Naive thymus-derived CD4-positive, alpha-beta T cell (primary cell): ENCODE measurements around the gene B4GAT1. TPM values are rescaled to one million over a fixed set of nuclear protein-coding genes. Genes with fewer than 3 reads are reported as not detected.

Experiments used
- ATAC-seq: fragments of 150-1000 bp; cut with Tn5 transposase; 2 replicates; pipeline ENCODE4 v1.10.0; 2021; ENCODE audit warnings: mild to moderate bottlenecking, moderate library complexity
- CTCF ChIA-PET: fragments of 350-600 bp; sonication (Branson Sonifier 250); formaldehyde crosslinking; loops from one replicate; lab custom pipeline; 2021; ENCODE audit warnings: antibody characterized with exemption; lab: Charles Lee
- POLR2A ChIA-PET: fragments of 350-600 bp; sonication (Branson Sonifier 250); formaldehyde crosslinking; loops from one replicate; lab custom pipeline; 2021; ENCODE audit warnings: antibody characterized with exemption, inconsistent platforms; lab: Charles Lee
- DNase-seq, 9 donors: peaks; one replicate each; pipeline versions ENCODE4 v3.0.0 to v3.0.0-alpha.2; 2020 to 2022; ENCODE audit warnings: mixed read lengths in 1 of 9
- H3K27ac ChIP-seq: one replicate; pipeline ENCODE4 v1.7.0; 2013; ENCODE audit warnings: mild to moderate bottlenecking, low read depth, low read length, moderate library complexity
- H3K27me3 ChIP-seq, 2 donors: one replicate each; pipeline ENCODE4 v1.7.0; 2013; ENCODE audit warnings: low read length in 2 of 2, mild to moderate bottlenecking in 2 of 2, moderate library complexity in 2 of 2; ENCODE audit not compliant: control insufficient read depth in 2 of 2, insufficient read depth in 2 of 2
- H3K36me3 ChIP-seq, 3 experiments: 1 replicate in 2 of 3; 2 replicates in 1 of 3; pipeline ENCODE4 v1.7.0; 2013; ENCODE audit warnings: low read length in 3 of 3, mild to moderate bottlenecking in 3 of 3, moderate library complexity in 1 of 3; ENCODE audit not compliant: insufficient read depth in 3 of 3, control insufficient read depth in 2 of 3
- H3K4me1 ChIP-seq, 2 donors: one replicate each; pipeline ENCODE4 v1.7.0; 2013; ENCODE audit warnings: low read length in 2 of 2, mild to moderate bottlenecking in 2 of 2, moderate library complexity in 1 of 2; ENCODE audit not compliant: control insufficient read depth in 2 of 2, insufficient read depth in 2 of 2
- H3K4me3 ChIP-seq: 2 replicates; pipeline ENCODE4 v1.7.0; 2013; ENCODE audit warnings: mild to moderate bottlenecking, low read length
- H3K9me3 ChIP-seq, 3 experiments: 1 replicate in 2 of 3; 2 replicates in 1 of 3; pipeline ENCODE4 v1.7.0; 2013; ENCODE audit warnings: low read length in 3 of 3; ENCODE audit not compliant: control insufficient read depth in 2 of 3
- H3K27ac Mint-ChIP-seq, 9 donors: one replicate each; pipeline ENCODE4 v1.8.0; 2020 to 2022; ENCODE audit warnings: mixed read lengths in 9 of 9, mild to moderate bottlenecking in 8 of 9, moderate library complexity in 5 of 9, inconsistent platforms in 2 of 9
- H3K27me3 Mint-ChIP-seq, 5 donors: one replicate each; pipeline ENCODE4 v1.8.0; 2021 to 2022; ENCODE audit warnings: mixed read lengths in 5 of 5, mild to moderate bottlenecking in 1 of 5
- H3K36me3 Mint-ChIP-seq, 5 donors: one replicate each; pipeline ENCODE4 v1.8.0; 2020 to 2022; ENCODE audit warnings: mixed read lengths in 5 of 5, mild to moderate bottlenecking in 3 of 5, inconsistent platforms in 1 of 5
- H3K4me1 Mint-ChIP-seq, 7 donors: one replicate each; pipeline ENCODE4 v1.8.0; 2020 to 2022; ENCODE audit warnings: mixed read lengths in 7 of 7, mild to moderate bottlenecking in 3 of 7, inconsistent platforms in 1 of 7
- H3K4me3 Mint-ChIP-seq, 10 donors: one replicate each; pipeline ENCODE4 v1.8.0; 2020 to 2022; ENCODE audit warnings: mild to moderate bottlenecking in 10 of 10, mixed read lengths in 10 of 10, moderate library complexity in 6 of 10, inconsistent platforms in 2 of 10
- H3K9me3 Mint-ChIP-seq, 11 donors: one replicate each; pipeline ENCODE4 v1.8.0; 2020 to 2022; ENCODE audit warnings: mixed read lengths in 11 of 11, mild to moderate bottlenecking in 4 of 11, inconsistent platforms in 1 of 11, moderate library complexity in 1 of 11
- intact Hi-C, 2 donors: fragments of 100-400 bp; cut with micrococcal nuclease; formaldehyde crosslinking; loops; one replicate each; pipeline ENCODE4 v1.15.1; 2023
- polyA plus RNA-seq, 2 donors: library from polyadenylated mRNA; unstranded; fragments of 300-500 nt; fragmentation: Illumina TruSeq; gene quantifications; one replicate each; pipeline ENCODE4 v1.2.3, GENCODE V29; 2021
- total RNA-seq, 6 experiments: library from RNA in 5 of 6; stranded (reverse) in 5 of 6; gene quantifications; 1 replicate in 5 of 6; 2 replicates in 1 of 6; pipeline ENCODE4 v1.2.3 and lab custom pipeline; 2021 to 2026

Gene B4GAT1
- total RNA-seq (10 to 100 TPM in 2 of 5 experiments, 1 to 10 TPM in 3; 2.2 to 11.8 (median 7.6) TPM), polyA plus RNA-seq (10 to 100 TPM; 13.5 to 18.2 TPM), total RNA-seq (lab: John Stamatoyannopoulos, UW) (3.2 reads per million, percentile 17 among the genes with 10 or more reads in this experiment)

- CTCF ChIA-PET = interaction anchor here (1.2 kb wide), 1 partner anchor 16 kb away, joined by 3 read pairs; no protein-coding TSS in a partner anchor
- Mint-ChIP-seq H3K27me3 (peaks cover 0 to 4% (median 0%) of the 10 kb centered on the region in 5 donors), H3K9me3 (peaks cover 0 to 10% (median 0%) of the 10 kb centered on the region in 11 donors), H3K36me3 (peaks cover 0 to 11% (median 6%) of the 10 kb centered on the region in 5 donors), H3K4me3 (peak within 1 kb of the TSS; percentile 93 to 98 (median 96)), H3K27ac (peak within 1 kb of the TSS; percentile 96 to 100 (median 99)), H3K4me1 (peaks cover 22 to 66% (median 53%) of the 10 kb centered on the region in 7 donors)
- POLR2A ChIA-PET = interaction anchor here (0.6 to 7.8 kb wide), 14 partner anchors 12 to 59 kb away, joined by 3 to 68 read pairs (median 4); partner anchors contain the start of genes CD248, RIN1, SLC29A2 and YIF1A
- Histone ChIP-seq H3K27me3 (no peaks in the 10 kb centered on the region), H3K4me3 (peak within 1 kb of the TSS; percentile 93), H3K27ac (peak within 1 kb of the TSS; percentile 92), H3K4me1 (peaks cover 30 to 36% of the 10 kb centered on the region in 2 donors), H3K9me3 (no peaks in the 10 kb centered on the region), H3K36me3 (peaks cover 0 to 11% (median 0%) of the 10 kb centered on the region in 3 experiments)
- ATAC-seq = peak; percentile 49
- DNase-seq = peak; percentile 56 to 87 (median 84)
- intact Hi-C loops = loop anchor here (1.0 to 5.0 kb wide), 4 partner anchors 39 to 119 kb away; partner anchors contain the start of genes PELI3 (in 1 of the 2) and RAB1B (in 1 of the 2)
Measured at GRCh38 chr11:66347425-66348276, at the start of gene B4GAT1. Gene B4GAT1 (minus strand): TSS chr11:66347629. CDS start chr11:66347545, 84 bp downstream.

- intact Hi-C loops = no loop called here
Measured at GRCh38 chr11:66393954-66394353, 46.5 kb upstream of the B4GAT1 start.

GRCh38 chr11:66391322-66391721 lies 43.9 kb upstream of the B4GAT1 start:
- Histone ChIP-seq H3K4me1 (peaks cover 1 to 4% of the 10 kb centered on the region in 2 donors), H3K27me3 (no peaks in the 10 kb centered on the region), H3K27ac (no peak overlapping the region), H3K4me3 (no peak overlapping the region), H3K36me3 (no peaks in the 10 kb centered on the region), H3K9me3 (no peaks in the 10 kb centered on the region)
- Mint-ChIP-seq H3K4me1 (peaks cover 0 to 8% (median 2%) of the 10 kb centered on the region in 7 donors), H3K36me3 (no peaks in the 10 kb centered on the region), H3K4me3 (no peak overlapping the region), H3K9me3 (no peaks in the 10 kb centered on the region), H3K27ac (no peak overlapping the region), H3K27me3 (peaks cover 0 to 12% (median 7%) of the 10 kb centered on the region in 5 donors)
- CTCF ChIA-PET = interaction anchor here (3.8 kb wide), 1 partner anchor 80 kb away, joined by 58 read pairs; no protein-coding TSS in a partner anchor
- POLR2A ChIA-PET = interaction anchor here (1.0 kb wide), 1 partner anchor 79 kb away, joined by 3 read pairs; no protein-coding TSS in a partner anchor
- intact Hi-C loops = no loop called here
- no peak for DNase-seq
- no peak for ATAC-seq

More at GRCh38 chr11:66393954-66394353, 46.5 kb upstream of the B4GAT1 start:
- Histone ChIP-seq H3K27me3 (no peaks in the 10 kb centered on the region), H3K4me3 (no peak overlapping the region), H3K4me1 (no peaks in the 10 kb centered on the region), H3K36me3 (no peaks in the 10 kb centered on the region), H3K9me3 (no peaks in the 10 kb centered on the region), H3K27ac (no peak overlapping the region)
- Mint-ChIP-seq H3K4me3 (no peak overlapping the region), H3K27ac (no peak overlapping the region), H3K9me3 (no peaks in the 10 kb centered on the region), H3K4me1 (peaks cover 0 to 3% (median 0%) of the 10 kb centered on the region in 7 donors), H3K36me3 (no peaks in the 10 kb centered on the region), H3K27me3 (peaks cover 0 to 12% (median 6%) of the 10 kb centered on the region in 5 donors)
- no peak for ATAC-seq
- POLR2A ChIA-PET = no interaction called here
- CTCF ChIA-PET = no interaction called here
- no peak for DNase-seq

- H3K4me3 ChIP-seq = no peak overlapping the region
- intact Hi-C loops = loop anchor here (1.0 to 5.0 kb wide), 7 partner anchors 42 to 167 kb away; partner anchors contain the start of genes BRMS1 (in 2 of the 2), B4GAT1 (in 1 of the 2) and MRPL11 (in 1 of the 2)
- ATAC-seq (peak; percentile 89), DNase-seq (peak; percentile 36 to 84 (median 73))
- Mint-ChIP-seq H3K4me1 (peaks cover 0 to 12% (median 7%) of the 10 kb centered on the region in 7 donors), H3K36me3 (no peaks in the 10 kb centered on the region), H3K4me3 (no peak overlapping the region), H3K27me3 (peaks cover 0 to 17% (median 5%) of the 10 kb centered on the region in 5 donors), H3K27ac (no peak overlapping the region), H3K9me3 (no peaks in the 10 kb centered on the region)
- no peaks in the 10 kb centered on the region for H3K27me3 ChIP-seq
- POLR2A ChIA-PET = interaction anchor here (1.0 to 1.6 kb wide), 6 partner anchors 17 to 77 kb away, joined by 3 to 13 read pairs (median 5); partner anchors contain the start of genes B4GAT1, CD248, MRPL11 and SLC29A2
- CTCF ChIA-PET = interaction anchor here (0.5 to 3.8 kb wide), 17 partner anchors 14 to 992 kb away, joined by 3 to 58 read pairs (median 4); partner anchors contain the start of genes BRMS1 and NPAS4
- H3K36me3 ChIP-seq = no peaks in the 10 kb centered on the region
- no peak overlapping the region for H3K27ac ChIP-seq
- no peaks in the 10 kb centered on the region for H3K9me3 ChIP-seq
- H3K4me1 ChIP-seq = peaks cover 4 to 8% of the 10 kb centered on the region in 2 donors
Measured at GRCh38 chr11:66388780-66389386, 41.5 kb upstream of the B4GAT1 start.

GRCh38 chr11:66386171-66387069 lies 39.0 kb upstream of the B4GAT1 start:
- intact Hi-C loops = loop anchor here (1.0 to 5.0 kb wide), 5 partner anchors 14 to 59 kb away; partner anchors contain the start of genes B4GAT1 (in 1 of the 2), BRMS1 (in 1 of the 2) and MRPL11 (in 1 of the 2)
- H3K36me3 Mint-ChIP-seq = no peaks in the 10 kb centered on the region
- DNase-seq = peak; percentile 59 to 83 (median 75)
- H3K27ac Mint-ChIP-seq = peak overlapping the region in 4 of 9 donors; percentile 0 to 20 (median 6)
- Histone ChIP-seq H3K27me3 (no peaks in the 10 kb centered on the region), H3K27ac (no peak overlapping the region), H3K36me3 (no peaks in the 10 kb centered on the region), H3K4me3 (no peak overlapping the region), H3K4me1 (peaks cover 4 to 8% of the 10 kb centered on the region in 2 donors), H3K9me3 (no peaks in the 10 kb centered on the region)
- no peaks in the 10 kb centered on the region for H3K9me3 Mint-ChIP-seq
- peak overlapping the region; percentile 5 to 71 (median 40) for H3K4me3 Mint-ChIP-seq
- peak; percentile 83 for ATAC-seq
- ChIA-PET CTCF (interaction anchor here (0.5 to 3.5 kb wide), 23 partner anchors 9 to 603 kb away, joined by 3 to 53 read pairs (median 4); partner anchors contain the start of genes BRMS1, MRPL11, RIN1 and SLC29A2), POLR2A (interaction anchor here (0.6 to 3.5 kb wide), 8 partner anchors 14 to 1915 kb away, joined by 3 to 32 read pairs (median 4); partner anchors contain the start of genes RIN1 and SLC29A2)
- peaks cover 0 to 12% (median 7%) of the 10 kb centered on the region in 7 donors for H3K4me1 Mint-ChIP-seq
- peaks cover 0 to 15% (median 0%) of the 10 kb centered on the region in 5 donors for H3K27me3 Mint-ChIP-seq
